GM12872 (cell line): ENCODE measurements around the gene ILRUN.

Experiments
- TF ChIP-seq, protein P1 (sequence below): IDR thresholded peaks from 3 replicates; pipeline ENCODE4 v1.5.1; 2011; ENCODE audit warnings: low read depth, mild to moderate bottlenecking, low read length, moderate library complexity; ENCODE audit not compliant: insufficient read depth

The ILRUN gene

GRCh38 chr6:34657307-34657978, 39.1 kb downstream of the ILRUN start:
- TF ChIP-seq, protein P1, sequence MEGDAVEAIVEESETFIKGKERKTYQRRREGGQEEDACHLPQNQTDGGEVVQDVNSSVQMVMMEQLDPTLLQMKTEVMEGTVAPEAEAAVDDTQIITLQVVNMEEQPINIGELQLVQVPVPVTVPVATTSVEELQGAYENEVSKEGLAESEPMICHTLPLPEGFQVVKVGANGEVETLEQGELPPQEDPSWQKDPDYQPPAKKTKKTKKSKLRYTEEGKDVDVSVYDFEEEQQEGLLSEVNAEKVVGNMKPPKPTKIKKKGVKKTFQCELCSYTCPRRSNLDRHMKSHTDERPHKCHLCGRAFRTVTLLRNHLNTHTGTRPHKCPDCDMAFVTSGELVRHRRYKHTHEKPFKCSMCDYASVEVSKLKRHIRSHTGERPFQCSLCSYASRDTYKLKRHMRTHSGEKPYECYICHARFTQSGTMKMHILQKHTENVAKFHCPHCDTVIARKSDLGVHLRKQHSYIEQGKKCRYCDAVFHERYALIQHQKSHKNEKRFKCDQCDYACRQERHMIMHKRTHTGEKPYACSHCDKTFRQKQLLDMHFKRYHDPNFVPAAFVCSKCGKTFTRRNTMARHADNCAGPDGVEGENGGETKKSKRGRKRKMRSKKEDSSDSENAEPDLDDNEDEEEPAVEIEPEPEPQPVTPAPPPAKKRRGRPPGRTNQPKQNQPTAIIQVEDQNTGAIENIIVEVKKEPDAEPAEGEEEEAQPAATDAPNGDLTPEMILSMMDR: no peak

DNA sequence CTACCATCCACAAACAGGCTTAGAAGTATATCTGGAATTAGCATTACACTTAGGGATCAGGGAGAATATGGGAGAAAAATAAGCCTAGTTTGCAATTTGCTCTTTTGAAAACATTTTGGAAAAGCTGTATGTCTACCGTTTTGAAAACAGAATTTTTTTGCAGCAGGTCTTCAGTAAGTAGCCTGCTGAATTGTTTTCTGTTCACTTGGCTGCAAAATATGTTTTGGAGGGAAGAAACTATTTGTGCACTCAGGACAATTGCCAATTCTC, 39.6 kb downstream of the ILRUN start:
- TF ChIP-seq, protein P1: no peak

- TF ChIP-seq, protein P1: no peak
Measured at GRCh38 chr6:34656378-34657036, 40.1 kb downstream of the ILRUN start.

DNA sequence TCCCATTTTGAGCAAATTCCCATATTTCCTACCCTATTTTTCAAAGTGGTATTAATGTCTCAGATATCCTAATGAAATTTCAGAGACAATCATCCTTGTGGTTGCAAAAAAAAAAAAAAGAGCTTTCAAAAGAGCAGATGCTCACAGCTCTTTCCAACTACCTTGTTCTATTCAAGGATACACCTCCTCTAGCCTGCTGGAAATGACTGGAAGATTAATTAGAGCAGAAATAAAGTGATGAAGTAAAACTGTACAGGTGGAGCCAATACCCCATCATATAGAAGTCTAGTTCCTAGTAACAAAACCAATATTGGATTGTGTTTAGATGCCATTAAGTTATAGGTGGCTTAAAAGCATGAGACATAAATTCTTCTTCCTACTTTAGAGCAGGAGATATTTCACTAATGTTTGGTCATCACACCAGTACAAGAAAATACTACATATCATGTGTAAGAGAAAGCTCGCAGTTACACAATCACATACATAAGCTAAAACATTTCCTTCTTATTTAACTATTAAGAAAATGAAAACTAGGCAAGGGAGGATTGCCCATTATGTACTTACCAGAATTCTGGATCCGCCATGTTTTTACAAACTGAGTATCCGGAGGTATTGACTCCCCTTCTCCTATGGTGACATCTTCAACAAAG, 42.4 kb downstream of the ILRUN start:
- TF ChIP-seq, protein P1: no peak

- TF ChIP-seq, protein P1: no peak
Measured at GRCh38 chr6:34652263-34652662, 44.3 kb downstream of the ILRUN start.

DNA sequence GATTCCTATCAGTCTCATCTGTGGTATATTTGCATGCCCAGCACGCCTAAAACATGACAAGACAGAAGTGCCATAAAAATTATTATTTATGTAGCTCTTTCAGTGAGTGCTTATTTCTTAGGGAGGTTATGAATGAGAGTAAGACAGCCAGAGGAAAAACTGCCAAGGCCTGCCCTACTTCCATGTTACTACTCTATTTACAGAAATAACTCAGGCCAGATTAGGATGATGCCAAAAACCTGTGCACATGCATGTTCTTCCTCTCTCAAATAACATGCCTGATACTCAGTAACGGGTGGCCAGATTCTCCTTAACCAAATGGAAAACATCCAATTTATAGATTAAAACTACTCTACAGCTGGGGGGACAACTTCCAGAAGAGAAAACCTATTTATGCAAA, 45.7 kb downstream of the ILRUN start:
- TF ChIP-seq, protein P1: no peak

DNA sequence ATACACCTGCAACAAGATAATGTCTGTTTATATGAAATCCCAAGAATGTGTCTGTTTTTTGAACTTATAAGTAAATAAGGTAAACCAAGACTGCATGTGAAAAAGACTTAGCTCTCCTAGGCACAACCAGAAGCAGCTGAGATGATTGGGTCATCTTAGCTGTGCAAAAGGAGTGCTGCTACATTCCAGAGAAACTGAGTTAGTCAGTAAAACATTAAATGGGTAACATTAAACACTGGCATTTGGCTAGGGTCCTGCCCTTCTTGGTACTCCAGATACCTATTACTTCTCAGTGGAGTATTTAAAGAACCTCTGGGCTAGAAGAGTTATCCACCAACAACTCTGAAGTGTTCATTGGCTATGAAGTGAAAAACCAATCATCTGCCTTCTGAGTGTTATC, 47.8 kb downstream of the ILRUN start:
- TF ChIP-seq, protein P1: no peak
